K562 (cell line): ENCODE data around the gene MUCL3.

ENCODE experiments used
- CTCF ChIP-seq, 3 experiments: IDR thresholded peaks in 2 of 3; conservative IDR thresholded peaks in 1 of 3; 2 replicates each; pipeline ENCODE4 v1.5.1; 2011 to 2012; ENCODE audit warnings: low read length in 3 of 3, mild to moderate bottlenecking in 3 of 3, control low read depth in 2 of 3, improper control_type of control experiment in 1 of 3, inconsistent platforms in 1 of 3, low read depth in 1 of 3, mixed read lengths in 1 of 3, moderate library complexity in 1 of 3; ENCODE audit not compliant: insufficient read depth in 2 of 3
- EHMT2 ChIP-seq: fragments of 450-650 bp; IDR thresholded peaks from 2 replicates; pipeline ENCODE4 v1.6.1; 2018; ENCODE audit warnings: antibody characterized with exemption
- ELF4 ChIP-seq: fragments of 450-650 bp; formaldehyde crosslinking; IDR thresholded peaks from 2 replicates; pipeline ENCODE4 v1.4.0; 2022; ENCODE audit warnings: missing genetic modification characterization
- EP300 ChIP-seq: IDR thresholded peaks from 2 replicates; pipeline ENCODE4 v1.6.1; 2012; ENCODE audit warnings: low read length, improper control_type of control experiment
- FOXP4 ChIP-seq: sonication (generic); formaldehyde crosslinking; IDR thresholded peaks from 2 replicates; pipeline ENCODE4 v1.8.0; 2022; ENCODE audit warnings: mild to moderate bottlenecking, missing genetic modification reagents, borderline replicate concordance
- HDAC2 ChIP-seq: fragments of 450-650 bp; IDR thresholded peaks from 2 replicates; pipeline ENCODE4 v1.6.1; 2016; ENCODE audit warnings: mild to moderate bottlenecking
- HDAC6 ChIP-seq: IDR thresholded peaks from 2 replicates; pipeline ENCODE4 v1.6.1; 2012; ENCODE audit warnings: low read depth, mild to moderate bottlenecking, control low read depth, inconsistent platforms, low read length, moderate library complexity
- NFYB ChIP-seq: IDR thresholded peaks from 2 replicates; pipeline ENCODE4 v1.6.1; 2011; ENCODE audit warnings: mild to moderate bottlenecking, moderate library complexity; ENCODE audit not compliant: insufficient read length; ENCODE audit errors: extremely low read depth
- POLR3G ChIP-seq: IDR thresholded peaks from 2 replicates; pipeline ENCODE4 v1.6.1; 2011; ENCODE audit not compliant: insufficient read length, insufficient replicate concordance; ENCODE audit errors: extremely low read depth
- THRA ChIP-seq: fragments of 450-650 bp; IDR thresholded peaks from 2 replicates; pipeline ENCODE4 v1.6.1; 2017; ENCODE audit warnings: mild to moderate bottlenecking, moderate library complexity
- TSC22D4 ChIP-seq: fragments of 450-650 bp; IDR thresholded peaks from 2 replicates; pipeline ENCODE4 v1.6.1; 2016; ENCODE audit warnings: missing genetic modification characterization, missing biosample characterization, control low read depth
- ZNF24 ChIP-seq: fragments of 450-650 bp; IDR thresholded peaks from 2 replicates; pipeline ENCODE4 v1.6.1; 2016

- TF ChIP-seq THRA (no peak), EHMT2 (no peak), ZNF24 (no peak), CTCF (IDR thresholded peaks at IDR 0.05 in 2 of 3, conservative IDR thresholded peaks at IDR 0.05 in 1 of 3; ENCODE audit: insufficient read depth in 2 of 3, low read depth in 1 of 3, low read length in 3 of 3) (no peak), FOXP4 (CRISPR knock-in tag) (no peak), HDAC2 (no peak), EP300 (no peak), TSC22D4 (tag) (no peak), NFYB (no peak), POLR3G (no peak), HDAC6 (no peak), ELF4 (CRISPR knock-in tag) (no peak)
Observed at GRCh38 chr6:30922447-30922852, 18.3 kb upstream of the MUCL3 start.
